Limb (tissue), 2 donors: ENCODE measurements around the gene NCS1.
A peak's percentile ranks its signal among the peaks of the same experiment; 100 is the strongest.
"Not testable (repeated sequence)": the region's sequence is repeated elsewhere in the genome, so short reads cannot be mapped to it uniquely, and the experiment has no call there.

Experiments
- DNase-seq, 2 donors: peaks; one replicate each; pipeline ENCODE4 v3.0.0-alpha.2; 2016; ENCODE audit errors: extremely low spot score in 2 of 2

Gene NCS1

GRCh38 chr9:130237076-130237475, 64.9 kb downstream of the NCS1 start:
- DNase-seq = no peak

GRCh38 chr9:130237763-130238524, 65.7 kb downstream of the NCS1 start:
- DNase-seq = no peak

- DNase-seq = no peak
These were observed 67.1 kb downstream of the NCS1 start for GRCh38 chr9:130239363-130239695.

- DNase-seq = no peak
These were observed 67.6 kb downstream of the NCS1 start for GRCh38 chr9:130239741-130240241.

- peak in 1 of 2 donors; percentile 53 for DNase-seq
These were observed 68.4 kb downstream of the NCS1 start for GRCh38 chr9:130240410-130241197.

GRCh38 chr9:130241198-130241535, 69.0 kb downstream of the NCS1 start:
- no peak for DNase-seq

GRCh38 chr9:130242270-130243014, 70.2 kb downstream of the NCS1 start:
- DNase-seq = no peak

GRCh38 chr9:130243015-130243881, 71.0 kb downstream of the NCS1 start:
- DNase-seq = peak; percentile 40 to 84

- no peak for DNase-seq
These were observed 71.6 kb downstream of the NCS1 start for GRCh38 chr9:130243882-130244170.

- DNase-seq = no peak
These were observed 72.5 kb downstream of the NCS1 start for GRCh38 chr9:130244548-130245165.

- DNase-seq = no peak
These were observed 73.3 kb downstream of the NCS1 start for GRCh38 chr9:130245474-130245873.

- DNase-seq = no peak
These were observed 73.9 kb downstream of the NCS1 start for GRCh38 chr9:130246126-130246525.

- no peak for DNase-seq
These were observed 82.8 kb downstream of the NCS1 start for GRCh38 chr9:130254747-130255630.

GRCh38 chr9:130255631-130256134, 83.5 kb downstream of the NCS1 start:
- no peak for DNase-seq

GRCh38 chr9:130256644-130257043, 84.4 kb downstream of the NCS1 start:
- DNase-seq = no peak

GRCh38 chr9:130258137-130258536, 85.9 kb downstream of the NCS1 start:
- not testable (repeated sequence) for DNase-seq

- no peak for DNase-seq
These were observed 86.8 kb downstream of the NCS1 start for GRCh38 chr9:130259044-130259443.

GRCh38 chr9:130260816-130261765, 88.9 kb downstream of the NCS1 start:
- no peak for DNase-seq
